Measurements from ENCODE around the gene BCL11A.

The BCL11A gene

GRCh38 chr2:60527762-60528161 lies 25.7 kb downstream of the BCL11A start:
- no peak for DNase-seq (ENCODE audit: low read depth in 2 of 2)

GRCh38 chr2:60526623-60527022 lies 26.8 kb downstream of the BCL11A start:
- DNase-seq (ENCODE audit: low read depth in 2 of 2): no peak

- no peak for DNase-seq (ENCODE audit: low read depth in 2 of 2)
These were observed 27.6 kb downstream of the BCL11A start for GRCh38 chr2:60525899-60526298.

GRCh38 chr2:60524874-60525273 lies 28.6 kb downstream of the BCL11A start:
- DNase-seq (ENCODE audit: low read depth in 2 of 2): no peak

GRCh38 chr2:60523963-60524362 lies 29.5 kb downstream of the BCL11A start:
- DNase-seq (ENCODE audit: low read depth in 2 of 2): no peak

- no peak for DNase-seq (ENCODE audit: low read depth in 2 of 2)
These were observed 31.0 kb downstream of the BCL11A start for GRCh38 chr2:60522462-60522861.

- DNase-seq (ENCODE audit: low read depth in 2 of 2): no peak
These were observed 31.8 kb downstream of the BCL11A start for GRCh38 chr2:60521626-60522025.

GRCh38 chr2:60520917-60521539 lies 32.4 kb downstream of the BCL11A start:
- DNase-seq (ENCODE audit: low read depth in 2 of 2): no peak

GRCh38 chr2:60520151-60520876 lies 33.1 kb downstream of the BCL11A start:
- no peak for DNase-seq (ENCODE audit: low read depth in 2 of 2)

GRCh38 chr2:60519231-60519863 lies 34.1 kb downstream of the BCL11A start:
- DNase-seq (ENCODE audit: low read depth in 2 of 2): no peak

GRCh38 chr2:60518567-60518966 lies 34.9 kb downstream of the BCL11A start:
- no peak for DNase-seq (ENCODE audit: low read depth in 2 of 2)

- DNase-seq (ENCODE audit: low read depth in 2 of 2): no peak
These were observed 36.0 kb downstream of the BCL11A start for GRCh38 chr2:60517446-60517845.

- DNase-seq (ENCODE audit: low read depth in 2 of 2): no peak
These were observed 36.6 kb downstream of the BCL11A start for GRCh38 chr2:60516826-60517225.

- no peak for DNase-seq (ENCODE audit: low read depth in 2 of 2)
These were observed 37.1 kb downstream of the BCL11A start for GRCh38 chr2:60516383-60516811.

GRCh38 chr2:60515721-60516226 lies 37.7 kb downstream of the BCL11A start:
- no peak for DNase-seq (ENCODE audit: low read depth in 2 of 2)

- no peak for DNase-seq (ENCODE audit: low read depth in 2 of 2)
These were observed 39.5 kb downstream of the BCL11A start for GRCh38 chr2:60513996-60514395.

GRCh38 chr2:60513191-60513590 lies 40.3 kb downstream of the BCL11A start:
- DNase-seq (ENCODE audit: low read depth in 2 of 2): no peak

- DNase-seq (ENCODE audit: low read depth in 2 of 2): no peak
These were observed 40.8 kb downstream of the BCL11A start for GRCh38 chr2:60512641-60513040.

- no peak for DNase-seq (ENCODE audit: low read depth in 2 of 2)
These were observed 41.3 kb downstream of the BCL11A start for GRCh38 chr2:60512062-60512622.

- no peak for DNase-seq (ENCODE audit: low read depth in 2 of 2)
These were observed 42.7 kb downstream of the BCL11A start for GRCh38 chr2:60510713-60511112.

GRCh38 chr2:60509066-60509465 lies 44.4 kb downstream of the BCL11A start:
- DNase-seq (ENCODE audit: low read depth in 2 of 2): no peak

GRCh38 chr2:60508339-60508917 lies 45.0 kb downstream of the BCL11A start:
- DNase-seq (ENCODE audit: low read depth in 2 of 2): no peak

All from stimulated activated CD8-positive, alpha-beta memory T cell treated with anti-CD3 and anti-CD28 coated beads, Interleukin-2, amount 100 ng/mL, for 1 hour (primary cell).